ENCODE results near the gene CENPC.
"Not testable (repeated sequence)": the region's sequence is repeated elsewhere in the genome, so short reads cannot be mapped to it uniquely, and the experiment has no call there.

The CENPC gene, protein sequence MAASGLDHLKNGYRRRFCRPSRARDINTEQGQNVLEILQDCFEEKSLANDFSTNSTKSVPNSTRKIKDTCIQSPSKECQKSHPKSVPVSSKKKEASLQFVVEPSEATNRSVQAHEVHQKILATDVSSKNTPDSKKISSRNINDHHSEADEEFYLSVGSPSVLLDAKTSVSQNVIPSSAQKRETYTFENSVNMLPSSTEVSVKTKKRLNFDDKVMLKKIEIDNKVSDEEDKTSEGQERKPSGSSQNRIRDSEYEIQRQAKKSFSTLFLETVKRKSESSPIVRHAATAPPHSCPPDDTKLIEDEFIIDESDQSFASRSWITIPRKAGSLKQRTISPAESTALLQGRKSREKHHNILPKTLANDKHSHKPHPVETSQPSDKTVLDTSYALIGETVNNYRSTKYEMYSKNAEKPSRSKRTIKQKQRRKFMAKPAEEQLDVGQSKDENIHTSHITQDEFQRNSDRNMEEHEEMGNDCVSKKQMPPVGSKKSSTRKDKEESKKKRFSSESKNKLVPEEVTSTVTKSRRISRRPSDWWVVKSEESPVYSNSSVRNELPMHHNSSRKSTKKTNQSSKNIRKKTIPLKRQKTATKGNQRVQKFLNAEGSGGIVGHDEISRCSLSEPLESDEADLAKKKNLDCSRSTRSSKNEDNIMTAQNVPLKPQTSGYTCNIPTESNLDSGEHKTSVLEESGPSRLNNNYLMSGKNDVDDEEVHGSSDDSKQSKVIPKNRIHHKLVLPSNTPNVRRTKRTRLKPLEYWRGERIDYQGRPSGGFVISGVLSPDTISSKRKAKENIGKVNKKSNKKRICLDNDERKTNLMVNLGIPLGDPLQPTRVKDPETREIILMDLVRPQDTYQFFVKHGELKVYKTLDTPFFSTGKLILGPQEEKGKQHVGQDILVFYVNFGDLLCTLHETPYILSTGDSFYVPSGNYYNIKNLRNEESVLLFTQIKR

DNA sequence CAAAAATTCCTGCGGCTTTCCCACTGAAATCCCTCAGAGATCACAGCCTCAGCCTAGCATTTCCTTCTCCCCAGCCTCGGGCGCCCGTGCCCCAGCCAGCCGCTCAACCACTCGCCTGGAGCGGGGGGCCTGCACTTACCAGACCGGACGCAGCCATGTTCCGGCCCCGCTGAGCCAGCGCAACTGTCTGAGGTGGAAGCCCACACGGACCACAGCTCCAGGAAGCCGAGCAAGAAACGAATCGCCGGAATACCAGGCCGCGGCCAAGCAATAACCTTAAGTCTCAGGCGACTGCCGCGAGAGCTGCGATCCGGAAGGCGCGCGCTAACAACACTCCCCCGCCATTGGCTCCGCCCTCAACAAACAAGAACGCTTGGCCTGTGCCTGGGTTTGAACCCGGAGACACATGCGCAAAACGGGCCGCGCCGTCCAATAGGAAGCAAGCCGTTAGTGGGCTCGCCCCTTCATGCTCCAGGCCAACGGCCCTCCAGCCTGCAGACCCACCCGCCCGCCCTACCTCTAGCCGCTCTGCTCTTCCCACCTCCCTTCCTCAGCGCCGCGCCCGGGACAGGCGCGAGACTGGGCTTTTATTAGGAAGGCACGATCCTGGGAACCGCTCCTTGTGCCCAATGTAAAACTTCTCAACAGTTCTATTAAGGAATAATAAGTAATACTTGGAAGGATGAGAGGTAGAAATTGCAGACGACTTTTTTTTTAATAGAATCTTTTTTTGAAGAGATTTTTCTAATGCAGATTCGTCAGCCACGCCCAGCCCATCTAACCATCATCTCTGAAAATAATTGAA, at the start of gene CENPC:
TSS of gene CENPC (minus strand) at position 305 of the 805 bp plus-strand sequence. CDS start at position 157, 148 bp downstream.
- peak; percentile 92 for DNase-seq

DNA sequence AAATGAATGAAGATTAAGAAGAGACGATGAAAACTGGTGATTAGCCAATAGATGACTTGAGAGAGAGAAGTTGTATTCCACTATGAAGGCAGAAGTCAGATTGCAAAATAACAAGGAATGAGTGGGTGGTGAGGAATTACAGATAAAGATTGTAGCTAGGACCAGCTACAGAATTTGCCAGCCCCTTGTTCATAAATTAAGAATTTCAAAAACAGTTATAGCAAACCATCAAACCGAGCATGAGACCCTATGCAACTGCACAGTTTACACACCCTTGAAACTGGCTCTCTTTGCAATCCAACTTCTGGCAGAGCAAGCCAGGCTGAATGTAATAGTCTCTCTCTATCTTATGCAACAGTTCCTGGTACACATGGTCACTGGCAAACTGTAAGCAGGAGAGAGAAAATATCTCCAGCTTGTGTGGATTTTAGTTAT, 48.5 kb upstream of the CENPC start:
- DNase-seq, result no peak

DNA sequence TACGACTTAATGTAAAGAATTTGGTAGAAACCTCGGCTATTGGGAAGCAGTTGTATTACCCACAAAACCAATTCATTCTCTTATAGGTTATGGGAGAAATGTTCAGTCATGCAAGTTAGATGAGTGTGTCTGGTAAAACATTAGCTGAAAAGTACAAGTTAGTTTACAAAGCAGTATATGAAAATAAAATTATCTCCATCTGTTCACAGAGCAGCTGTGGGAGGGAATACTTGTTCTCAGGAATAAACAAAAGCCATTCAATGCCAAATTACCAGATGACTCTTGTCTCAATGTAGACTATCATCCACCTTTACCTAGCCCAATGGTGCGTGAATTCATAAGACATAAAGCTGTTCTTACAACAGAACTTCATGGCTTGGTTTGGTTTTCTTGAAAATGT, 41.9 kb upstream of the CENPC start:
- no peak for DNase-seq

DNA sequence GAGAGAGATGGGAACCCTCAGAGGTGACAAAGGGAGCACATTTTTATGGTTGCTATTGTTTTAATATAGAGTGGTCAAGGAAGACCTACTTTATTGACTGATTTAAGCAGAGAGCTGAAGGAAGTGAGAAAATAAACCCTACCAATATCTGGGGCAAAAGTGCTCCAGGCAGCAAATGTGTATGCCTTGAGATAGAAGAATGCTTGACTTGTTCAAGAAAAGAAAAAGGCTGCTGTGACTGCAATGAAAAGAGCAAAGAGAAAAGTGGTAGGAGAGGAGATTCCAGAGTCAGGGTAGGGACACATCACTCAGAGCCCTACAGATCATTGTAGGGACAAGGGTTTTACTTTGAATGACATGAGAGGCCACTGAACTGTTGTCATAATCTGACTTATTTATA, 39.2 kb upstream of the CENPC start:
- DNase-seq, result no peak

DNA sequence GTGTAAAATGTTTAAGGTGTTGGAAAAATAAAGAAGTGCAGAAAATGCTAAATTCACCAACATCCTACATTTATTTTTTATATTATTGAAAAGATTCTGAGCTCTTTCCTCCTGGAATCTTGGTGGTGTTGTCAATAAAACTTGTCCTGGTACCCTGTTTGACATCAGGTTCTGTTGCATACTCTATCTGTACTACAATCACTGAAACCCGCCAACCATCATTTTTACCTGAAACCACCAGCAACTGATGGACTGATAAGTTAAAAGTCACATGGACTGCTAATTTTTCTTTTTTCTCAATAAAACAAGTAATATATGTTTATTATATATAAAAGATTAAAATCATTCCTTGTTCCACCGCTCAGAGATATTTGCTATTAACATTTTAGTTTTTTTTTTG, 36.6 kb upstream of the CENPC start:
- DNase-seq, result no peak

DNA sequence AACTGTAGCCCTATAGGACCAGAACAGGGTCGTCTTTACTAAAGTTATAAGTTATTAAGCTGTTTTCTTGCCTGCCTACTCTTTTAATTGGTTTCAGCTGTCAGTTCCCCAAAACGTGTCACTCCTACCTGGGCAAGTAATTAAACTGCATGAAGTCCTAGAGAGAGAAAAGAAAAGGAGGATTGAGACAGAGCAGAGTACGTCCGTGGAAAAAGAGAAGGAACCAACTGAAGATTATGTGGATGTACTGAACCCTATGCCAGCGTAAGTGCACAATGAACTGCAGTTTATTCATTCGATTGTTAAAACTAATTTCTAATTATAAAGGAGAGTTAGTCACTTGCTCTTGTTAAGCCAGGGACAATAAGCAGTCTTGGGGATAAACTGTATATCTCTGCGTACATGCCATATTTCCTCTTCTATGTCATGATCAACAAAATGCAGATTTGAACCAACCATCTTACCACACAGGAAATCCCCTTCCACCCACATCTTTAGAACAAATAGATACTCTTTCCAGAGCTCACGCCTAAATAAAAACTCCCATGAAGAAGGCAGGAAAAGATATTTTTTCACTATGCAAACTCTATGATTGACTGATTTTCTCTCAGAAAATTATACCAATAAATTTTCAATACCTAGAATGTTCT, 36.0 kb upstream of the CENPC start:
- DNase-seq, result no peak

DNA sequence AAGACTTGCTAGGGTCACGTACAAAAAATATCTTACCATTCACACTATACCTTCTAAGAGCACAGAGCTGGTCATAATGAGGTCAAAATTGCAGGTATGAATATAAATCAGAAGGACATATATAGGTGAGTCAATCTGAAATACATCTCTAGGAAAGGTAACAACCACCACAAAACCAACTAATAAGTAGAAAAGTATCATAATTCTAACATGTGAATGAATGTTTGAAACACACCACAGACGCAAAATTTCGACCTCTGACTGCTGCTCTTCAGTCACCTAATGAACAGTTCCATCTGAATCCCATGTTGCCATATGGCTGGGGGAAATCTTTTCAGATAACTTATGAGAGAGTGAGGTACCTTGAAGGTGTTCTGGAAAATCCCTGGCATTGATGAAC, 35.3 kb upstream of the CENPC start:
- no peak for DNase-seq

DNA sequence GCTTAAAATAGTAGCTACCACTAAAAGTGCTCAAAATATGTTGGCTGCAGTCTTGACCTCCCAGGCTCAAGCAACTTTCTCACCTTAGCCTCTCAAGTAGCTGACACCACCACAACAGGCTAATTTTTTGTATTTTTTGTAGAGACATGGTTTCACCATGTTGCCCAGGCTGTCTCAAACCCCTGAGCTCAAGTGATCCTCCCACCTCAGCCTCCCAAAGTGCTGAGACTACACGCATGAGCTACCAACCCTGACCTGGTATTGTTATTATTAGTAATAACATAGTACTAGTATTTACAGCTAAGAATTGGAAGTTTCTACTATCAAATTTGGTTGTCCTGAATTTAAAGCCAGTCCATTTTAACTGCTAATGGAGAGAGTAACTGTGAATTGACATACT, 31.2 kb upstream of the CENPC start:
- DNase-seq, result no peak

DNA sequence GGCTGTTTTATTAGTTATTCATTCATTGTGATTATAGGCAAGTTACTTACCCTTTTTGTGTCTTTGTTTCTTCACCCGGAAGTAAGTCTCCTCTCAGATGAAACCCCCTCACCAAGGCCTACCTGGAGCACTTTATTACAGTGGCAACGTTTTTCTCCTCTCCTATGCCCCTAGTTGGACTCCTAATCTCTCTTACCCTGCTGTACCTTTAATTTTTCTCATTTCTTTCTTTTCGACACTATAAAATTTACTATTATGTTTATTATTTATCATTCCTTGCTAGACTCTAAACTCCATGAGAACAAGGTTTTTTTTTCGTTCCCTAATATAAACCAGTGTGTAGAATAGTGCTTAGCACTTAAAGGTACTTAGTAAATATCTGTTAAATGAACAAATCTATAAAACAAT, 30.8 kb upstream of the CENPC start:
- no peak for DNase-seq

DNA sequence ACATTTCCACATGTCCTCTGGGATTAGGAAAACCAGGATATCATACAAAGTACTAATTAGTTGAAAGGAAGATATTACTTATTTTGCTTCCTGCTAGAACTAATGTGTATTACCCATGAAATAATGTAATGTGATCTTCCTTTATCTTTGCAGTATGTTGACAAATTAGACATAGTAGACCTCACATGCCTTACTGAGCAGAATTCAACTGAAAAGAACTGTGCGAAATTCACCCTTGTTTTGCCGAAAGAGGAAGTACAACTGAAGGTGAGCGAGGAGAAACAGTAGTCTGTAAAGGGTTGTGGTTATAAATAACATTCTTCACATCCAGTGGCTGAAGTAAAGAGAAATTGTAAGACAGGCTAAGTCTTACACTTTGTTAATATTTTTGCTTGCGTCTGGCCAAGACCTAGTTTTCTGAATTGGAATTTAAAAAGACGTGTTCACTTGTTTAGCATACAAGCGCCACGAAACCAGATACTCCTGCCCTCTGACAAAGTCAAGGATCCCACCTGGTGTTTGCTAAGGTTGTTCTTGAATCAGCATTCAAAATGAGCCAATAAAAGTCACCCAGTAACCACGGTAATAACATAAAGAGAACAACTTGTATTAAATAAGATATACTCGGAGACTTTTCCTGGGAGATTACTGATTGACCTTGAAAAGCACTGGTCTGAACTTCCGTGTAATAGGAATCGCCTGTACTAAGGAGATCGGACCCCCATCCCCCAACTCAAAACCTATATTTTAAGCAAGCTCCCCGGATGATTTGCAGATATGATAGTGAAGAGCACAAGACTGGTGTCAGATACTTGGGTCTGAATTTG, 30.1 kb upstream of the CENPC start:
- DNase-seq, result no peak

DNA sequence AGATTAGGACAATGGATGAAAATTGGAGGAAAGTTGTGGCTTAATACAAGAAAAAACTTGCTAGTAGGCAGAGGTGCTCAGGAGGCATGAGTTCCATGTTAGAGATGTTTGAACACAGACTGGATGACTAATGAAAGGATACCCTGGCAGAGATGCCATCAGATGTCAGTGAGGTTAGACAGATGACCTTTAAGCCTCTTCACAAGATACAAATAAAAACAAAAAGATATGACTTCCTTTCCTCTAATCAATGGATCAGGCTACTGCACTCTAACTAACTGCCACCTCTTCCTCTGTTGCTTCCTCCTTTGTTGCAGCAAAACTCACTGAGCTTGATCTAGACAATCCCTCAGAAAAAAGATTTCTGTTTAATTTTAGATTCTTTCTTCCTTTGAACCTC, 27.9 kb upstream of the CENPC start:
- no peak for DNase-seq

DNA sequence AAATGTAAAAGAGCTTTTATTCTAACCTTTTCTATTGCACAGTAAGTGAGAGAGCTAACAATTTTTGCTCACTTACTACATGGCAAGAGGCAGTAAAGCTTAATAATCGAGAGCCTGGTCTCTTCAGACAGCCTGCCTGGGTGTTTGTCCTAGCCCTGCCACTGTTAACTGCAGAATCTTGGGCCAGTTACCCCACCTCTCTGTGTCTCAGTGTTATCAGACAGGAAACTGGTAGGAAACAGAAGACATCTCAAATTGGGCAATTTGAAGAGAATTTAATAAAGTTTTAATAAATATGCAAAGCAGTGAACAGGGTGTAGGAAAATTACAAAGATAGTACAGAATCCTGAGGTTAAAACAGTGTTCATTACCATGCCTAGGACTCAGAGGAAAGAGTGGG, 26.7 kb upstream of the CENPC start:
- no peak for DNase-seq

DNA sequence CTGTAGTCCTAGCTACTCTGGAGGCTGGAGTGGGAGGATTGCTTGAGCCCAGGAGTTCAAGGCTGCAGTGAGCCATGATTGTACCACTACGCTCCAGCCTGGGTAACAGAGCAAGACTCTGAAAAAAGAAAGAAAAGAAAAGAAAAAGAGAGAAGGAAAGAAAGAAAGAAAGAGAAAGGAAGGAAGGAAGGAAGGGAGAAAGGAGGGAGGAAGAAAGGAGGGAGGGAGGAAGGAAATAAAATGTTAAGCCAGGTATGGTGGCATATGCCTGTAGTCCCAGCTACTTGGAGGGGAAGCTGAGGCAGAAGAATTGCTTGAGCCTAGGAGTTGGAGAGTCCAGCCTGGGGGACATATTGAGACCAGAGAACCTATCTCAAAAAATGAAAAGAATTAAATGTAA, 25.2 kb upstream of the CENPC start:
- no peak for DNase-seq

DNA sequence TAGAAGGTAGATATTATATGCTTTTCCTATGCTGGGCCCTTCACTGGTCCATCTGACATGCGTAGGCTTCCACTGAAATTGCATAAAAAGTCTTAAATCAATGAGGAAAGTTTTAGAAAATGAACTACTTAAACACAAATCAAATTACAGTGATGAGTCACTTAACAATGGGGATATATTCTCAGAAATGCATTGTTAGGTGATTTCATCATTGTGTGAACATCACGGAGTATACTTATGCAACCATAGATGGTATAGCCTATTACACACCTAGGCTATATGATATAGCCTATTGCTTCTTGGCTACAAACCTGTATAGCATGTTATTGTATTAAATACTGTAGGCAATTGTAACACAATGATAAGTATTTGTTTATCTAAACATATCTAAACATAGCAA, 23.5 kb upstream of the CENPC start:
- DNase-seq, result no peak

DNA sequence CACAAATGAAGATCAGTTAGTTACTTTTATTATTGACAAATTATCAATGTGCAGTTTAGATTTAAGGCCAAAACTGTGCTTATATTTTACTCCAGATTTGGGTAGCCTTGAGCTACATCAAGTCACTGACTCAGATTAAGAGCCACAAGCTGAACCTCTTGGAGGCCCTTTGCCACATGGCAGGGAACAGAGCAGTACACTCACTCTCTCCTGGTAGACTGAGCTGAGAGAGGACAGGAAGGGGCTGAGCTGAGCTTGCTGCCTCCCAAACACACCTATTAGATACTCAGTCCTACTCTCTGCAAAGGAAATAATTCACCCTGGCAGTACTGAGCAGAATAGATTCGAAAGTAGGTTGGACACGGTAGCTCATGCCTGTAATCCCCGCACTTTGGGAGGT, 21.0 kb upstream of the CENPC start:
- DNase-seq, result no peak

DNA sequence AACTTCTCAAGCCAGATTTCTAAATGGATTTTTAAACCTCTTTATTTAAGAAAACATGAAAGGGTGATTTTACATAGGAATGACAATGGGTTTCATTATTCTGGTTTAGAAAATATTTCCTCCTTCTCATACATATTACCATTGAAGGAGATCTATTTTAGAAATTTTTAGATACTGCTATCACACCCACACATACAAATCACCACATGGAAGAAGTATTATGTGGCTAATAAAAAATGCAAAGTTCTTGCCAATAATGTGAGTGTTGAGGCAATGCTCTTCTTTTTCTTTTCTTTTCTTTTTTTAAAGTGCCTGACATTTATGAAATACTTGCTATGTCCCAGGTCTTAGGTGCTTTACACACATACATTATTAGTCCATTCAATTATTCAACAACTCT, 20.0 kb upstream of the CENPC start:
- no peak for DNase-seq

DNA sequence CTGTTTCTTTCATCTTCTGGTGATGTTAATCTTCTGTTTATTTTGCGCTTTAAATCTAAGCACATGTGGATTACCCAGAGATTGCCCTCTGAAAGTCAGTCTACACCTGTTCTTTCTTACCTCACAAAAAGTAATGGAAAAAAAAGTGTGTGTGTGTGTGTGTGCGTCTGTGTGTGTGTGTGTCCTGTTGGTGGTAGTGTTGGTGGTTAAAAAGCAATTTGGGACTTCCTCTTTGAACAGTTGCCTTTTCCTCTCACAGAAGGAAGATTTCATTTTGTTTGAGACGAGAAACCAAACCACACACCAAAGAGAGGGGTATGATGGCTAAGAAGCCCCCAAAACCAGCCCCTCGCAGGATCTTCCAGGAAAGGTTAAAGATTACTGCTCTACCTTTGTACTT, 13.2 kb upstream of the CENPC start, which contains the start of gene STAP1:
TSS of gene STAP1 (plus strand) at position 235 of the 400 bp plus-strand sequence. CDS start at position 318, 83 bp downstream.
- DNase-seq, result no peak

DNA sequence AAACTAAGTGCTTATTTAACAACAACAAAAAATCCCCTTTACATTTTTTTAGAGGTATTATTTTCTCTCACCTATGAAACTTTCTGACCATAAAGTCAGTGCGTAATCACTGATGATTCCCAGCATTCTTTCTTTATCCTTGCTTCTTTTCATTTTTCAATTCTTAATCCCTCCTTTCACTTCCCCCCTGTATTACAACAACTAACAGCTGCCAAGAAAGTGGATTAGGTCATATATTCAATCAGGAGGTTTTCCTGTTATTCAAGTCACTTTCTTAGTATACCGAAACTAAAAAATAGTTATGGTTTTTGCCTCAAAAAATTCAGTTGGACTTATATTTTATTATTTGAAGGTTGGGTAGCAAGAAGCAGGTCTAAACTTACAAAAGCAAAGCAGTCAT, 11.1 kb upstream of the CENPC start:
- no peak for DNase-seq

DNA sequence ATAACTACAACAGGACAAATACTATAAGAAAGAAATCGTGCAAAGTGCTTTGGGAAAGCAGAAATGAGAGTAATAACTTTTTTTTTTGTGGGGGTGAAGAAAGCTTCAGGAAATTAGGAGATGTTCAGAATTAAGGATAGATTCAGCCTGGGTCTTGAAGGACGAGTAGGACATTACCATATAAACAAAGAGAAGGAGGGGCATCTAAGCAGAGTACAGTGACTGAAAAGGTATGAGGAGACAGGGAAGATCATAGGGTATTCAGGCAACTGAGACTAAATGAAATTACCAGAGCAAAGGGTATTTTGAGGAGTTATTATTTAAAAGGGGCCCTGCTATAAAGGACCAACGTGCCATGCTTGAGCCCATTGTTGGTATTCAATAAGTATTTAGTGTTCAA, 10.1 kb upstream of the CENPC start:
- DNase-seq, result no peak

DNA sequence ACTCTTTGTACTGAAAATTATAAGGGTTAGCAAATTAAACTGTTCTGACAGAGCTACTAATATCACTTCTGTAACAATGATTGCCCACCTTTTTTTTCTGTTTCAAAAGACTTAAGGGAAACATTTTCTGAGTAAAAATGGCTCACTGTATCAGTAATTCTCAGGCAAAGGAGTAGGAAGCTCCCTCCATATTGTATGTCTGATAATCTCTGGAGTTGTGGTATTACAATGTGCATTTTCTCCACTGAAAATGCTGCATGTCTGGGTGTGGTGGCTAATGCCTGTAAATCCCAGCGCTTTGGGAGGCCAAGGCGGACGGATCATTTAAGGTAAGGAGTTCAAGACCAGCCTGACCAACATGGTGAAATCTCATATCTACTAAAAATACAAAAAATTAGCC, 8.8 kb upstream of the CENPC start:
- no peak for DNase-seq

DNA sequence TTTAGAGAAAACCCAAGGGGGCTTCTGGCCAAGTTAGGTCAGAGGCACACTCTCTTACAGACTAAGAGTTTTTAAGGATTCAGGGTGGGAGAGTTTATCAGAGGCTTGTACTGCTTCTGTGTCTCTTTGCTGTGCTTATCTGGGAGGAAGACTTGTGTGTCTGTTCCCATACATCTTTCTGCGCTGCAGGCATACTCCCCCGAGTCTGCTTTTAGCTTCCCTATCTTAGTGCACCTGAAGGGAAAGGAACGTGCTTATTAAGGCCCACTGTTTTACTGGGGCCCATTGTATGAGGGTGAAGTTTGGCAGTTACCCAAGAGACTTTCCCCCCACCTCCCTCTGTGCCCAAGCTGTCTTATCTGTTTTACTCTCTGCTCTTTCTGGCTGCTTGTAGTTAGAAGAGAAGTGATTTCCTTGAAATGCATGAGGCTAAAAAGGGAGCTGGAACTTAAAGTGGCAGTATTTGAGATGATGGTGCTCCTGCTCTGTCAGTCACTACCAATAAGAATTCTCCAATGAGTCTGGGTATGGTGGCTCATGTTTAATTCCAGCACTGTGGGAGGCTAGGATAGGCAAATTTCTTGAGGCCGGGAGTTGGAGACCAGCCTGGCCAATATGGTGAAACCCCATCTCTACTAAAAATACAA, 7.0 kb upstream of the CENPC start:
- DNase-seq, result not testable (repeated sequence)

Data from amniotic stem cell (primary cell).